ENCODE data around the gene USP10.

USP10 gene

DNA sequence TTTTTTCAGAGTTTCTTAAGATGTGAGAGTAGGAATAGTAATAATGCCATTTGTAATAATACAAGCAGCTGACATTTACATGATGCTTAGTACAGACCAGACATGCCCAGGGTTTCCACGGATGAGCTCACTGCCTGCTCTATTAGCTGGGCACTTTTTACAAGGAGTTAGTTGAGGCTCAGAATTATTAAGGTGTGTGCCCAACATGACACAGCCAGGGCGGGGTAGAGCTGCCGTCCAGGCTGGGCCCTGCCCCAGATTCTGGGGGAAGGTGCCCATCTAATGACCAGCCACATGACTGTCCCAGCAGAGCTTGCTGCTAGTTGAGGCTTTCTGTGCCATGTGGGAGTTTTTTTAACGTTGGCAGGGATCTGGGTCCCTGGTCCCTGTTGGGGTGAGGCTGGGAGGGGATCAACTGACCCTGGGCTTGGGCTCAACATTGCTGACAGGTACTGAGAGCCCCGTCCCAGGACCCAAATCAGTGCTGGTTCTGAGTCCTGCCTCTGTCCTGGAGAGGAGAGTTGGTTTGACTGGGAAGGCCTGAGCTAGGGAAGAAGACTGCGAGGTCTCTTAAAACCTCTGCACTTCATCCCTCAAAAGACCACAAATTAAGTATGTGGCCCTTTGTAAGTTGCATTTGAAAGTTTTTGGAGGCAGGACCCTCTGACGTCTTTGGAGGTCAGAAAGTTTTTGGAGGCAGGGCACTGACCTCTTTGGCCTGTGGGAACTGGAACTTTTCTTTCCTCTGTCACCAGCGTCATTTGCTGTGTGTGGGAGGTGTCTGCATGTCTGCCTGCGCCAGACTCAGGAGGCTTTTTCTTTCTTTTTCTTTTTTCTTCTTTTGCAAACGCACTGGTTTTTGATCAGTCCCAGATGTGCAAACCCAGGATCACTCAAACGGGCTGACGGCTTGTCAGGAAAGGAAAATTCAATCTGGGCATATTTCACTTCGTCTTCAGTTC, 122.2 kb downstream of the USP10 start:
- DNase-seq (ENCODE audit: low read depth in 3 of 3), result no peak

DNA sequence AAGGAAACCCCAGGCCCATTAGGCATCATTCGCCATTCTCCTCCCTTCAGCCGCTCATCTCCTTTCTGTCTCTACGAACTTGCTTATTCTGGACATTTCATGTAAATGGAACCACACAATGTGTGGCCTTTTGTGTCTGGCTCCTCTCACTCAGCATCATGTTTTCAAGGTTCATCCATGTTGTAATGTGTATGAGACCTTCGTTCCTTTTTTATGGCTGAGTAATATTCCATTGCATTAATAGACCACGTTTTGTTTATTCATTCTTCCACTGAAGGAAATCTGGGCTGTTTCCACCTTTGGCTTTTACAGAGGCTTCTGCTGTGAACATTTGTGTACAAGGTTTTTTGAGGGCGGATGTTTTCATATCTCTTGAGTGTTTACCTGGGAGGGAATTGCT, 123.2 kb downstream of the USP10 start:
- DNase-seq (ENCODE audit: low read depth in 3 of 3), result no peak

DNA sequence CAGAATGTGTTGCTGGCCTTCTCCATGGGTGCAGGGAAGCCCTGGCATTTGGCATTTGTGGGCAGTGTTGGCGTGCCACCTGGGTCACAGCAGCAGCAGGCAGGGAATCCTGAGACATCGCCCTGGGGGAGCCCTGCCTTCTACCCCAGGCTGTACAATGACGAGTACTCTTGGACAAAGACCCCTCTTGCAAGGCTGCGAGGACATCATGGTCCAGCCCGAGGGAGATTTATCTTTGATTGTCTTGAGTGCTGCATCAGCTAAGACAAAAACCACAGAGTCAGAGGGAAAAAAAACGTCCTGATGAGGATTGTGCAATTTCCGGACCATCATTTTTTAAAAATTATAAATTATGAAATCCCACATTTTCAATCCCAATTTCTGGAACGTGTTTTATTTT, 123.7 kb downstream of the USP10 start:
- DNase-seq (ENCODE audit: low read depth in 3 of 3), result no peak

DNA sequence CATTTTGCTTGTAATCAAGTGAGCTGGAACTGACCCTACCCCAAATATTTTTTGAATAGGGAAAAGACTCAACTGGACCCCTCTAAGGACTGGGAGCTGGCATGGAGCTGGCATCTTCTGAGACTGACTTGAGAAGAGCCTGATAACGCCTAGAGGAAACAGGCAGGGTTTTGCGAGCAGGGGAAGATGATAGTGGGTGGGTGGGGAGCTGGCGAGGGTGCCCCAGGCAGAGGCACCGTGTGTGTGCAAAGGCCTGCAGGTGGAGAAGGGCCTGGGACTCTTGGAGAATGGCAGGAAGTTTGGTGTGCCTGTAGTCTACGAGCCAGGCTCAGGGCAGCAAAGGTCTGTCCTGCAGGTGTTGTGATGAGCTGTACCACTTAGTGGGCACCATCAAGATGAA, 124.1 kb downstream of the USP10 start:
- DNase-seq (ENCODE audit: low read depth in 3 of 3), result no peak

DNA sequence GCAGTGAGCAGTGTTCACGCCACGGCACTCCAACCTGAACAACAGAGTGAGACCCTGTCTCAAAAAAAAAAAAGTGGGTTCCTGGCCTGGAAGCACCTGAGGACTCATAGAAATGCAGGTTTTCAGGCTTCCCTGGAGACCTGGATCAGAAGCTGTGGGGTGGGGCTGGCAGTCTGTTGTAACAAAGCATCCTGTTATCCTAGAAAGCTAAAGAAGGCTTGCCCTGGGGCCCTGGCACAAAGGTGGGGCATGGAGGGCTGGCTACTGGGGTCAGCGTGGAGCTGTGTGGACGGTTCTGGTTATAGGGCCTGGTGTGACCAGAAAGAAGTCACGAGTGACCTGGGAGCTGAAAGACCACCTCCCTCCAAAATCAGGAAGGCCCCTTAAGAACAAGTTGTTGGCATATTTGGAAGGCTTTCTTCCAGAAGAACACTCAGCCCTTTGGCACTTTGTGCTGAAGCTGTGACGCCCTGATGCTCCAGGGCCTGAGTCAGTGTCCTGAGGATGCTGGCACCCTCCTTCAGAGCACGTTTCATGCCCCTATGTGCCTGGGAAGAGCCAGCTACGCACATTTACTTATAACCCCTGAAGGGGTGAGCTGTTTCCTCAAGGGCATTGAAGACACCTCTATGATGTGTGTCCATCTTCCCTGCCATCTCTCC, 126.2 kb downstream of the USP10 start:
- no peak for DNase-seq (ENCODE audit: low read depth in 3 of 3)

DNA sequence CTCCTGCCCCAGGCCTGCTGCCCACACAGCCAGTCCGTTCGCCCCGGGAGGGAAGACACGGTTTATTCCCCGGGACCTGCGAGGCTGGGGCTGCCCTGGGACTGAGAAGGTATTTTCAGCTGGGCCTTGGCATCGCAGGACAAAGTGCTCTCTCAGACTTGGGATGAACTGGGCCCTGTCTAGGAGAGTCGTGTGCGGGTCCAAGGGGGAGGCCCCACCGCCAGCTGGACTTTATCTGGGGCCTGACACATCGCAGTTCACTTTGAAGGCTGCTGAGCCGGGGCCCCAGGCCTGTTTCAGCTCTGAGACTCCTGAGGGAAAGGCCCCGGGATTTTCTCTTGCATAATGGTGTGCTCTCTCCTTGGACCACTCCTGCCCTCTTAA, 126.8 kb downstream of the USP10 start:
- DNase-seq (ENCODE audit: low read depth in 3 of 3), result no peak

DNA sequence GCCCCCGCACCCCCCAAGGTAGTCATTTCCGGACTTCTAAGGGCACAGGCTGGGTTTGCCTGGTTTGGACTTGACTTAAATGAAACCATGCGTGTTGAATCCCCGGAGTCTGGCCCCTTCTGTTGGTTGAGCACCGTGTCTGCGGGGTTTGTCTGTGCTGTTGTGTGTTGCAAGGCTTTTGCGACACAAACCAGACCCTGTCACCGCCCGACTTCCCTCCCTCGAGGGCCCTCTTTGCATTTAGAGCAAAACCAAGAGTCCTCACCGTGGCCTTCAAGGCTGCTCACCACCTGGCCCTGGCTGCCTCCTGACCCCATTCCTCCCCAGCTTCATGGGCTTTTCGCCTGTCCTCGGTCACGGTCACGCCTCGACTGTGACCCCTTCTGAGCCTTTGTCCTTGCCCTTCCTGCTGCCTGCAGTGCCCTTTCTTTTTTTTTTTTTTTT, 127.4 kb downstream of the USP10 start:
- no peak for DNase-seq (ENCODE audit: low read depth in 3 of 3)

DNA sequence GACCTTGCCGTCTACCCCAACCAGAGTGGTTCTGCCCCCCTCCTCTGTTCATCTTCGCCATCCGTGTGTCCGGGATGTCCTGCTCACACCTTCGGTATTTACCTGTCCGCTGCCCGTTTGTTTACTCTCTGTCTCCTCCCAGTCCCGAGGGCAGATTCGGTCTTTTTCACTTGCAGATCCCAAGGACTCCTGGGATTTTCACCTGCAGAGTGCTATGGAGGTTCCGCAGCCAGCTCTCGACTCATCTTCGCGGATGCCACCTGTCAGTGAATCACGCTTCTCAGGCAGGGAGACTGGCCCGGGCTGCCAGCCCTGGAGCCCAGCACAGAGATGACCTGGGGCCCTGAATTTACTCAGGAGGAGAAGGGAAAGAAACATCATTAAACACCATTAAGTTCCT, 128.1 kb downstream of the USP10 start:
- DNase-seq (ENCODE audit: low read depth in 3 of 3), result no peak

DNA sequence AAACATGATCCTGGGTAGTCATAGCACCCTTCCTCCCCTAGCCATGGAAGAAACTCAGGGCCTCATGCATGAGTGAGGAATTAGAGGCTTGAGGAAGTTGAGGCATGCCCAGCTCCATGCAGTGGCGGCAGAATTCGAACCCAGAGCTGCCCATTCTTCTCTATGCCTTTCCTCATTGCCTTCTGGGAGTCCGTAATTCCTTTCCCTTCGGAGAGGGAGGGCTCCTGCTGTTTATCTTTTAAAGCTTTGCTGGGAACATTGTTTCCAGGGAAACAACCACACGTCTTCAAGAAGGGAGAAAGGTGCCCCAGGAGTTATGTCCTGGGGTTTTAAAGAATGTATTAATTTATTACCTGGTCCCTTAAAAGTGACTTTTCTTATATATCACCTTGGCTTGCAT, 128.5 kb downstream of the USP10 start:
- no peak for DNase-seq (ENCODE audit: low read depth in 3 of 3)

Measured in stimulated activated CD4-positive, alpha-beta T cell treated with anti-CD3 and anti-CD28 coated beads, TNF-alpha, amount 100 ng/mL, for 4 hours (primary cell).